Astrocyte of the spinal cord (primary cell): Measurements from ENCODE around the gene E2F2.

Experiments
- DNase-seq: peaks from one replicate; pipeline ENCODE4 v3.0.0; 2011; ENCODE audit warnings: low read depth, low spot score
- H3K4me3 ChIP-seq: 2 replicates; pipeline ENCODE4 v1.5.1; 2011; ENCODE audit warnings: low read depth, mild to moderate bottlenecking, low read length, moderate library complexity
- CTCF ChIP-seq: IDR thresholded peaks from 2 replicates; pipeline ENCODE4 v1.5.1; 2012; ENCODE audit warnings: low read depth, mild to moderate bottlenecking, low read length, inconsistent platforms
- in situ Hi-C: cut with HindIII; loops from 2 replicates; pipeline ENCODE4 v1.10.0; 2017; ENCODE audit warnings: low sequenced_read_pairs

The E2F2 gene

GRCh38 chr1:23527366-23527765, 3.7 kb downstream of the E2F2 start:
- in situ Hi-C loops, result no loop called here
- no peak overlapping the region for H3K4me3 ChIP-seq
- no peak for DNase-seq
- TF ChIP-seq CTCF, result no peak

GRCh38 chr1:23526329-23527041, 4.5 kb downstream of the E2F2 start:
- no peak for DNase-seq
- no peak for TF ChIP-seq CTCF
- no peak overlapping the region for H3K4me3 ChIP-seq
- in situ Hi-C loops, result no loop called here

- in situ Hi-C loops, result no loop called here
- TF ChIP-seq CTCF, result no peak
- no peak overlapping the region for H3K4me3 ChIP-seq
- DNase-seq, result no peak
Observed at GRCh38 chr1:23525558-23526250, 5.3 kb downstream of the E2F2 start.

GRCh38 chr1:23524716-23525401, 6.2 kb downstream of the E2F2 start:
- no peak for TF ChIP-seq CTCF
- DNase-seq, result no peak
- in situ Hi-C loops, result no loop called here
- H3K4me3 ChIP-seq, result no peak overlapping the region

- H3K4me3 ChIP-seq, result no peak overlapping the region
- in situ Hi-C loops, result no loop called here
- TF ChIP-seq CTCF, result no peak
- DNase-seq, result no peak
Observed at GRCh38 chr1:23524163-23524562, 6.9 kb downstream of the E2F2 start.

GRCh38 chr1:23522244-23522982, 8.6 kb downstream of the E2F2 start:
- DNase-seq, result no peak
- no peak for TF ChIP-seq CTCF
- no peak overlapping the region for H3K4me3 ChIP-seq
- in situ Hi-C loops, result no loop called here
